HEK293 (cell line): ENCODE results near the gene RBM26.

Experiments
- CTCF ChIP-seq: fragments of 450-650 bp; formaldehyde crosslinking; IDR thresholded peaks from 2 replicates; pipeline ENCODE4 v1.5.1; 2016; ENCODE audit warnings: missing biosample characterization, missing genetic modification characterization
- MEIS1 ChIP-seq: sonication (generic); formaldehyde crosslinking; IDR thresholded peaks from 2 replicates; pipeline ENCODE4 v1.8.1; 2022; ENCODE audit warnings: missing genetic modification reagents, mild to moderate bottlenecking, borderline replicate concordance
- OVOL3 ChIP-seq: fragments of 450-650 bp; formaldehyde crosslinking; IDR thresholded peaks from 2 replicates; pipeline ENCODE4 v1.5.1; 2016; ENCODE audit warnings: missing biosample characterization, missing genetic modification characterization
- PBX3 ChIP-seq: sonication (generic); formaldehyde crosslinking; IDR thresholded peaks from 2 replicates; pipeline ENCODE4 v1.8.1; 2022; ENCODE audit warnings: mild to moderate bottlenecking, moderate library complexity, missing genetic modification reagents
- PRDM2 ChIP-seq: fragments of 450-650 bp; formaldehyde crosslinking; IDR thresholded peaks from 2 replicates; pipeline ENCODE4 v1.5.1; 2016; ENCODE audit warnings: missing biosample characterization, missing genetic modification characterization, borderline replicate concordance
- REST ChIP-seq: fragments of 450-650 bp; formaldehyde crosslinking; IDR thresholded peaks from 2 replicates; pipeline ENCODE4 v1.5.1; 2016; ENCODE audit warnings: missing biosample characterization, missing genetic modification characterization
- SP2 ChIP-seq: fragments of 450-650 bp; formaldehyde crosslinking; IDR thresholded peaks from 2 replicates; pipeline ENCODE4 v1.5.1; 2016; ENCODE audit warnings: missing biosample characterization, missing genetic modification characterization
- YY1 ChIP-seq: fragments of 450-650 bp; formaldehyde crosslinking; IDR thresholded peaks from 2 replicates; pipeline ENCODE4 v1.5.1; 2018; ENCODE audit warnings: missing biosample characterization, missing genetic modification characterization
- ZBTB21 ChIP-seq: fragments of 450-650 bp; formaldehyde crosslinking; IDR thresholded peaks from 2 replicates; pipeline ENCODE4 v1.5.1; 2017; ENCODE audit warnings: missing biosample characterization, missing genetic modification characterization
- ZFP3 ChIP-seq: fragments of 450-650 bp; formaldehyde crosslinking; IDR thresholded peaks from 2 replicates; pipeline ENCODE4 v1.5.1; 2016; ENCODE audit warnings: low read depth, missing biosample characterization, missing genetic modification characterization
- ZNF266 ChIP-seq: fragments of 450-650 bp; formaldehyde crosslinking; IDR thresholded peaks from 2 replicates; pipeline ENCODE4 v1.5.1; 2016; ENCODE audit warnings: missing biosample characterization, missing genetic modification characterization, low read depth
- ZNF704 ChIP-seq: fragments of 450-650 bp; formaldehyde crosslinking; IDR thresholded peaks from 2 replicates; pipeline ENCODE4 v1.5.1; 2016; ENCODE audit warnings: missing biosample characterization, missing genetic modification characterization
- ZNF785 ChIP-seq: fragments of 450-650 bp; formaldehyde crosslinking; IDR thresholded peaks from 2 replicates; pipeline ENCODE4 v1.5.1; 2016; ENCODE audit warnings: missing biosample characterization, missing genetic modification characterization

- TF ChIP-seq ZFP3 (tag by site-specific recombination) (no peak), CTCF (tag by site-specific recombination) (no peak), OVOL3 (tag by site-specific recombination) (no peak), SP2 (tag by site-specific recombination) (no peak), ZBTB21 (tag by site-specific recombination) (no peak), ZNF266 (tag by site-specific recombination) (no peak), YY1 (tag by site-specific recombination) (no peak), PBX3 (CRISPR knock-in tag) (no peak), ZNF704 (tag by site-specific recombination) (no peak), ZNF785 (tag by site-specific recombination) (no peak), MEIS1 (CRISPR knock-in tag) (no peak), PRDM2 (tag by site-specific recombination) (no peak), REST (tag by site-specific recombination) (no peak)
These were observed 67.7 kb downstream of the RBM26 start for GRCh38 chr13:79338343-79338742.
